Left ventricle myocardium inferior (tissue), 1 donor: Measurements from ENCODE around the gene CCDC33. TPM values are rescaled to one million over a fixed set of nuclear protein-coding genes. Genes with fewer than 3 reads are reported as not detected.

Experiments used
- DNase-seq: peaks from one replicate; pipeline ENCODE4 v3.0.0-alpha.2; 2020
- H3K27ac ChIP-seq: fragments of 200-600 bp; replicated peaks from 2 replicates; pipeline ENCODE4 v1.8.0; 2021
- H3K27me3 ChIP-seq: fragments of 200-600 bp; 2 replicates; pipeline ENCODE4 v1.8.0; 2021; ENCODE audit warnings: low read depth
- H3K36me3 ChIP-seq: fragments of 200-600 bp; 2 replicates; pipeline ENCODE4 v1.8.0; 2021
- H3K4me1 ChIP-seq: fragments of 200-600 bp; 2 replicates; pipeline ENCODE4 v1.8.0; 2021
- H3K4me3 ChIP-seq: fragments of 200-600 bp; 2 replicates; pipeline ENCODE4 v1.8.0; 2021; ENCODE audit warnings: mild to moderate bottlenecking, moderate library complexity
- H3K9me3 ChIP-seq: fragments of 200-600 bp; replicated peaks from 2 replicates; pipeline ENCODE4 v1.8.0; 2021
- CTCF ChIP-seq: fragments of 200-600 bp; IDR thresholded peaks from 2 replicates; pipeline ENCODE4 v1.8.0; 2021; ENCODE audit warnings: antibody characterized with exemption, mild to moderate bottlenecking, borderline replicate concordance
- intact Hi-C: fragments of 100-400 bp; cut with micrococcal nuclease; formaldehyde crosslinking; loops from one replicate; pipeline ENCODE4 v1.11.0; 2022
- total RNA-seq: library from RNA; stranded (reverse); fragmentation: NEBNext Ultra II Directional; extraction: Animal tissue kit (Norgen Biotek cat#: 25700); gene quantifications from one replicate; pipeline ENCODE4 v1.2.1, GENCODE V29; 2021
- donor health status: DM: no; HTN: yes; CAD: no; lungs with severe emphysema.

The CCDC33 gene
- total RNA-seq, 1 donor from 2014 or later: 0.11 TPM

- no peak for DNase-seq
- H3K9me3 ChIP-seq: no peaks in the 10 kb centered on the region
- H3K36me3 ChIP-seq: no peaks in the 10 kb centered on the region
- TF ChIP-seq CTCF: no peak
- peaks cover 7% of the 10 kb centered on the region for H3K27me3 ChIP-seq
- no peaks in the 10 kb centered on the region for H3K4me1 ChIP-seq
- no peak overlapping the region for H3K27ac ChIP-seq
- intact Hi-C loops: no loop called here
- no peak overlapping the region for H3K4me3 ChIP-seq
These were observed 94.8 kb downstream of the CCDC33 start for GRCh38 chr15:74330861-74331408.

GRCh38 chr15:74332011-74332410, 95.9 kb downstream of the CCDC33 start:
- Histone ChIP-seq H3K4me1 (no peaks in the 10 kb centered on the region), H3K27me3 (peaks cover 7% of the 10 kb centered on the region), H3K4me3 (no peak overlapping the region), H3K27ac (no peak overlapping the region), H3K36me3 (no peaks in the 10 kb centered on the region), H3K9me3 (no peaks in the 10 kb centered on the region)
- no peak for DNase-seq
- TF ChIP-seq CTCF: no peak
- intact Hi-C loops: no loop called here

- no peaks in the 10 kb centered on the region for H3K4me1 ChIP-seq
- no peaks in the 10 kb centered on the region for H3K9me3 ChIP-seq
- H3K36me3 ChIP-seq: no peaks in the 10 kb centered on the region
- no peak for TF ChIP-seq CTCF
- peaks cover 7% of the 10 kb centered on the region for H3K27me3 ChIP-seq
- intact Hi-C loops: no loop called here
- H3K4me3 ChIP-seq: no peak overlapping the region
- DNase-seq: no peak
- H3K27ac ChIP-seq: no peak overlapping the region
These were observed 96.5 kb downstream of the CCDC33 start for GRCh38 chr15:74332611-74333010.

GRCh38 chr15:74333093-74333492, 97.0 kb downstream of the CCDC33 start:
- H3K4me1 ChIP-seq: no peaks in the 10 kb centered on the region

GRCh38 chr15:74333662-74334061, 97.5 kb downstream of the CCDC33 start:
- H3K27ac ChIP-seq: no peak overlapping the region
- no peak overlapping the region for H3K4me3 ChIP-seq
- H3K27me3 ChIP-seq: peaks cover 7% of the 10 kb centered on the region
- no peak for DNase-seq
- H3K4me1 ChIP-seq: no peaks in the 10 kb centered on the region
- no peaks in the 10 kb centered on the region for H3K36me3 ChIP-seq
- no peak for TF ChIP-seq CTCF
- intact Hi-C loops: no loop called here
- no peaks in the 10 kb centered on the region for H3K9me3 ChIP-seq

More at GRCh38 chr15:74333093-74333492, 97.0 kb downstream of the CCDC33 start:
- Histone ChIP-seq H3K4me3 (no peak overlapping the region), H3K36me3 (no peaks in the 10 kb centered on the region), H3K27ac (no peak overlapping the region), H3K9me3 (no peaks in the 10 kb centered on the region), H3K27me3 (peaks cover 7% of the 10 kb centered on the region)
- TF ChIP-seq CTCF: no peak
- intact Hi-C loops: no loop called here
- DNase-seq: no peak

- no peak for TF ChIP-seq CTCF
- Histone ChIP-seq H3K27me3 (peaks cover 9% of the 10 kb centered on the region), H3K4me1 (no peaks in the 10 kb centered on the region), H3K27ac (no peak overlapping the region), H3K9me3 (no peaks in the 10 kb centered on the region), H3K4me3 (no peak overlapping the region), H3K36me3 (no peaks in the 10 kb centered on the region)
- intact Hi-C loops: no loop called here
- no peak for DNase-seq
These were observed 98.0 kb downstream of the CCDC33 start for GRCh38 chr15:74334127-74334526.
